GM19238 (cell line): Measurements from ENCODE around the gene DMC1.

ENCODE experiments used
- DNase-seq: peaks from one replicate; pipeline ENCODE4 v3.0.0; 2011; ENCODE audit warnings: low spot score; ENCODE audit not compliant: insufficient read length

Gene DMC1

DNA sequence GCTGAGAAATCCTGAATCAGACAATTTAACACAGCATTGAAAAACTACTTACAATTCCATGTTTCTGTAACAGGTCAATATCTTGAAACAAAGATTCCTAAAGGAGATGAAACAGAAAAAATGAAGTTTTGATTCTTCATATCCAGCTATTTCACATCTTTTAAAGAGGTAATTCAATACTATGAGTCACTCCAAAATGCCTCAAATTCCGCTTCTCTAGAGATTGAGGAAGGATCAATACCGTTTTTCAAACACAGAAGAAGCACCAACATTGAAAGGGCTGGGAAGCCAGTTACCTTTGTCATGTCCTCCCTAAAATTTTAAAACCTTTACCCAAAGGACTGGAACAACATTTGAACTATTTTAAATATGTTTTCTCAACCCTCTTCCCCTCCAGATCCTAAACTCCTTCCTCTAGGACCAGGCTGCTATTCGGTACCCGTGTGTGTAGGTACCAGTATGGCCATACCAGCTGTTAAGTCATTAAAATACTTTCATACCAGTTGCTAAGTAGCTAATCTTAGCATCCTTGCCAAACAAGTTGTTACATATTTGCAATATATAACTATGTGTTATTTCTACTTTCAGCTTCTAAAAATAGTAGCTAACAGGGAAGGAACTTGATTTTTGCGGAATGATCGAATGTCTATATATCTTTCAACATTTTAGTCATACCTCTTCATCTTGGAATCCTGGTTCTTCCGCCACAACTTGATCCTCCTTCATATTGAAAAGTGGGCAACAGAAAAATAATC, 2.3 kb downstream of the DMC1 start:
- DNase-seq = no peak

DNA sequence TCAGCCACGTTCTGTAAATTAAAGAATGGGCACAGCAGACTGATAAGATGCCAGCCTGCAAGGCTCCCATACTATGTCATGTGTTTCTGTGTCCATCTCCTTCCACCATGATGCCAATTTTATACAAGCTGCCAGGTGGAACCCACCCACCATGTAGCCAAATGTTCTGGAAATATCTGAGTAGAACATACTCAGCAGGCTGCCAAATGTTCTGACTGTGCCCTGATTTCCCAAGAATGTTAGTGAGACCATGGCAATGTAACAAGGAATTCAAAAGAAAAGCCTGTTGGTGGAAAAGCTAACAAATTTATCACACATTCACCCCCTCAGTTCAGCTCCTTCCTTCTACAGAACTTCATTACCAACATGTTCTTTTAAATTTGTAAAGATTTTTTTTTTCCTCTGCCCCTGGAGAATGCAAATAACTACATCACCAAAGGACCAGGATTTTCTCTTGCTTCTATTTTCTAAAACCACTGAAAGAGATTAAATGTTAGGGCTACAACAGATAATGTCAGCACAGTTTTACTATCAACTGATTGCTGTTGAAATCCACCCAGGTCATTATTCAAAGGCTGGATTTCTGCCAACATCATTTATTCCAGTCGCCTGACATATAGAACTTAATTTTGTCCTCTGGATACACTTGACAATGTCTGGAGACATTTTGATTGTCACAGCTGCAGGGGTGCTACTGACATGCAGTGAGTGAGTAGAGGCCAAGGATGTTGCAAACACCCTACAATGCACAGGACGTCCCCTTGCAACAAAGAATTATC, 3.1 kb downstream of the DMC1 start:
- DNase-seq = no peak

DNA sequence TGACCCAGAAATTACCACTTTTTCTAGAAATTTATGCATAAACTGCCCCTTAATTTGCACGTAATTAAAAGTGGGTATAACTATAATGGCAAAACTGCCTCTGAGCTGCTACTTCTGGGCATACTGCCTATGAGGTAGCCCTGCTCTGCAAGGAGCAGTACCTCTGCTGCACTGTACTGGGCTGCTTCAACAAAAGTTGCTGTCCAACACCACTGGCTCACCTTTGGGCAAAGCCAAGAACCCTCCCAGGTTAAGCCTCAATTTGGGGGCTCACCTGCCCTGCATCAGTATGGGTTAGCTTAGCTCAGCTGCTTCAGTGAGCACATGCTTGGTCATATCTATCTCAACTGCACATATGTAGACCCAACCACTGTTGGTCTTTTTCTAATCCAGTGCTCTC, 4.5 kb downstream of the DMC1 start:
- no peak for DNase-seq

DNA sequence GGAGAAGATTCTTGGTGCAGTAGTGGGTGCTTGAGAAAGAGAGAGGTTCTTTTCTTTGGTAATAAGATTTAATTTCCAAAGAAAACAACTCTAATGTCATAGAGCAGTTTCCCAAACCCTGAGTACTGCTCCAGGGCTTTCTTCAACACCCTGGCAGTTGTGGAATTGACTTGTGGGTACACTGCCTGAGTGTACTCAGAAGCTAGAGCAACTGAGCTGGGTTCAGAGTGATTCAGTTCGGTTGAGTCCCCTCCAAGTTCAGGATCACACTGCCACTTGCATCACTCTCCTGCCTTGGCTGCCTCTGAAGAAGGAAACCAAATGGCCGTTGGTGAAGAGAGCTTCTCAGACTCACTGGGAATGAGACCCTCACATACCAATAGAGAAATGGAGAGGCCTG, 5.3 kb downstream of the DMC1 start:
- no peak for DNase-seq

DNA sequence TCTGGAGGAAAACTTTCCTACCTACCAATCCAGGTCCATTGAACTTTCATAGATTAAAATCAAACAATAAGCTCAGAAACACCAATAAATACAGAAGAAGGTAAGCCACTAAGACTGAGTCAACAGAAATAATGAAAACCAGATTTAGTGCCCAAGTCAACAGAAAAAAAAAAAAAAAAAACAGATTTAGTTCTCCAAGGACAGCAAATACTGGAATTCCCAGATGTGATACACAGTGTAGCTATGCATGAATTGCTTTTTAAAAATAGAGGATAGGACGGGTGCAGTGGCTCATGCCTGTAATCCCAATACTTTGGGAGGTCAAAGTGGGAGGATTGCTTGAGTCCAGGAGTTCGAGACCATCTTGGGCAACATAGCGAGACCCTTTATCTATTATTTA, 15.7 kb downstream of the DMC1 start:
- no peak for DNase-seq

DNA sequence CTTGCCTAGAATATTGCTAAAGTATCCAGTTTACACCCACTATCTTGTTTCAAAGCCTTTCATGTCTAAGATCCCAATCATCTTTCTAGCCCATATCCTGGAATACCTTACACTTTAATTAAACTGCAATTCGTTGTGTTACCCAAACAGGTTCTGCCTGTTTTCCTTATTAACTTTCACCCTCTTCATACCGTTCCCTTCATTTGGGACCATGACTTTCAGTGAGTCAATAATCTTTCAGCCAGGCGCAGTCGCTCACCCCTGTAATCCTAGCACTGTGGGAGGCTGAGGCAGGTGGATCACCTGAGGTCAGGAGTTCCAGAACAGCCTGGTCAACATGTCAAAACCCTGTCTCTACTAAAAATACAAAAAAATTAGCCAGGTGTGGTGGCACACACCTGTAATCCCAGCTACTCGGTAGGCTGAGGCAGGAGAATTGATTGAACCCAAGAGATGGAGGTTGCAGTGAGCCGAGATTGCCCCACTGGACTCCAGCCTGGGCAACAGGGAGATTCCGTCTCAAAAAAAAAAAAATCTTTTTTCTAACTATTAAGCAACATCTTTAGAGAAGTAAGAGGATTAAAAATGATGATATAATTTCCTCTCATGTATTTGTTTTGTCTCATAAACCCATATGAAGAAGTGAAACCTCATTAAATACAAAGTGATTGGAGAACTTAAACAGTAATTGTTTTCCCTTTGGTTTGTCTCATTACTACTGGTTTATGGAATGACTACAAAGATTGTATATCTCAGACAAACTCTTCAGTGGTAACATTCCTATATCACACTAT, 20.7 kb downstream of the DMC1 start:
- no peak for DNase-seq

DNA sequence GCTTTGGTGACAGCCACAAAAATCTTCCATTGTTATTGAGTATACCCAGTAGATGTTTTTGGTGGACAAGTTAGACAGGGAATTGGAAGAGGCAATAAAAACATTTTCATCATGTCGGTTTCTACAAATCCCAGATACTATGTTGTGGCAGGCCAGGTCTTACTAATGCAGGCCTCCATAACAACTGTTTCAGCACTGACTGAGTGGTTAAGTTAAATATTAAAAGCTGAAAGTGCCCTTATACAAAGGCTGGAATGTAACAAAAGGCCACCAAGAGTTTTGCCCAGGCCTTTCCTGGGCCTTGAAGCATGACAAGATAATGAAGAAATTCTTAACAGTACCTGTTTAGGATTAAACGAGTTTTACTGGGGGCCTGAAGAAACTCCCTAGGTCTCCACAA, 29.3 kb downstream of the DMC1 start:
- no peak for DNase-seq

DNA sequence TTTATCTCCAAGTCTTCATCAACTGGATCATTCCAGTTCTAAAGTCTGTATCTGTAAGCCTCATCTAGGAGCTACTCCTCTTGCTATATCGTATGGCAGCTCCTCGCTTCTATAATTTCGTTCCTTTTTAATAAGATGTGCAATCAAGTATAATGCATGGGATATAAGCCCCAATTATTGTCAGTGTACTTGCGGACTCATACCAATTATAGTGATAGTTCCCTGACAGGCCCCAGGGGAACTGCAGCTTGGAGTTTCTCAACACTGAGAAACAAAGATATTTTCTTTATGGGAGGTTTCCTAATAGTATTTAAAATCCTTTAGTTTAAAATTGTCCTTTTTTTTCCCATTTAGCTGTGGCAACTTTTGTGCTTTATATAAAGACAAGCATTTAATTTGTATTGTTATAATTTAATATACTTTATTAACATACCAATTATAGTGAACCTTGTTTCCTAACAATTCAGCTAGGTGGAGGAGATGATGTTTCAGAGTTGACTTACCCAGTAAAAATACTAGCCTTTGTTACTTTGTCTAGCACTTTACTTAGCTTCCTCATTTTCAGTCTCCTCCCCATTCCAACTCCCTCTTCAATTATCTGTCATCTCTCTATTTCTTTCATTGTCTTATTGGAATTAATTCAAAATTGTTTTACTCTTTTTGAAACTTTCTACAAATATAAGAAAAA, 38.6 kb downstream of the DMC1 start:
- no peak for DNase-seq

DNA sequence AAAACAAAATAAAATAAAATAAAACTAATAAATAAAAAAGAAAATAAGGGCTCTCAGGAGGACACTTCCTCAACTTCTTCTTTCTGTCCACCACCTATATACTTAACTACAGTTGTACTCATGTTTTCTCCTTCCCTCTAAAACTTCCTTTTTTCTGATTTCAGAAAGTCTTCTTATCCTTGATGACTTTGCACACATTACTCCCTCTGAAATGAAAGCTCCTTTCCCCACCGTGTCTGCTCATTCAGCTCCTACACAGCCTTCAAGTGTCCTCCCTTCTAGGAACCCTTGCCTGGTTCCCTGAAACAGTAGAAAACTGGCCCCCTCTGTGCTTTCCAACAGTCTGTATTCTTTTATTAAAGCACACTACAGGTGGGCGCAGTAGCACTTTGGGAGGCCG, 45.6 kb downstream of the DMC1 start:
- DNase-seq = no peak

DNA sequence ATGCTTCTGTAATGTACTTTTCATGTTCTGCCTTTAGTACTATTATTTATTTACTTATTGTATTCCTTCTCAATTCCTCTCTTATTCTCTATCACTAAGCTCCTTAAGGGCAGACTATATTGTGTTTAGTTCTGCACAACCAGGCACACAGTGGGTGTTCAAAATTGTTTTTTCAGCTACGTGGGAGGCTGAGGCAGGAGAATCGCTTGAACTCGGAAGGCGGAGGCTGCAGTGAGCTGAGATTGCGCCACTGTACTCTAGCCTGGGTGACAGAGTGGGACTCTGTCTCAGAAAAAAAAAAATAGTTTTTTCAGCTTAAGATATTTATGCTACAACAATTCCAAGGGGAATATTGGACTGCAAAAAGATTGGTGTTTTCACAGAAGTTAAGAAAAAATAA, 46.5 kb downstream of the DMC1 start:
- DNase-seq = no peak

DNA sequence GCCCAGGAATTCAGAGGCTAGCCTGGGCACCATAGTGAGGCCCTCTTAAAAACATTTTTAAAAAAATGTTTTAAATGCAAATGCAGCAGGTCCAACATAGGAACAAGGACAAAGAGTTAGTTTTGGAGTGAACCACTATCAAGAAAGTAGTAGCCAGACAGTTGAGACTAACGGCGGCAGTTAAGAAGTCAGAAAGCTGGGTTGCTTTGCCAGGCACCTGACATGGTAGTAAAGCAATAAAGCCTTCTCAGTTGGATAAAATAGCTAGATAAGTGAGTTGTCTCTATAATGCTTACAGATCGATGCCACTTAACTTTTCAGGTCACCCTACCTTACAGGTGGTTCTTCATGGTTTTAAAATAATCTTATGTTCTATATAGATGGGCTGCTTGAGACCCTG, 47.0 kb downstream of the DMC1 start:
- no peak for DNase-seq

DNA sequence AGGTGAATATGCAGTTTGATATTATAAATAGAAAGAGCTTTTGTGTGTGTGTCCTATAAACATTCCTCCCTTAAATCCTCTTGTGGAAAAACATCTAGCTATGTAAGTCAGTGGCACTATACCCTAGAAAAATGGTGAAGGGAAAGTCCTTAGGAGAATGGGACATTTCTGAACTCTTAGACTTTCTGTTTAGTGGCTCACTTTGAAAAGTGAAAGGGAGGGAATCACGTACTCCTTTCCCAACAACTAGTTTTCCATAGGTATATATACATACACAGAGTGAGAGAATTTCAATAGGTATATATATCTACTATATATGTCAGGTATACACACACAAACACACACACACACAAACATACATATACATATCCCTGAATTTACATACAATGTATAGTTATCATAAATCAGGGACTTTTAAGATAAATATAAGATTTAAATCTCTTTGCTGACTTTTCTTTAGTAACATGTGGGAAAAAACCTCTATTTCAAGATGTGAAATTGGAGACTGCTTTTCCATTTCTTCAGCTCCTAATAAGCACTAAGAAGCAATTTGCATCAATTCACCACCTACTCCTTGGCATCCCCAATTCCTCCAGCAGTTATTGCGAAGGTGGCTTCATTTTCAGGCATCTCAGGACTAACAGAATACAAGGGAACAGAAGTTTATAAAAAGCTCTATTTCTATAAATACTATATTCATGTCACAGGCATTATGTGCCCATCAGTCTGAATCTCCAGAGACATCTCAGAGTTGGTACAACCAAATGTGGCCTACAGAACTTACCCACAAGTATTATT, 50.3 kb downstream of the DMC1 start:
- no peak for DNase-seq

DNA sequence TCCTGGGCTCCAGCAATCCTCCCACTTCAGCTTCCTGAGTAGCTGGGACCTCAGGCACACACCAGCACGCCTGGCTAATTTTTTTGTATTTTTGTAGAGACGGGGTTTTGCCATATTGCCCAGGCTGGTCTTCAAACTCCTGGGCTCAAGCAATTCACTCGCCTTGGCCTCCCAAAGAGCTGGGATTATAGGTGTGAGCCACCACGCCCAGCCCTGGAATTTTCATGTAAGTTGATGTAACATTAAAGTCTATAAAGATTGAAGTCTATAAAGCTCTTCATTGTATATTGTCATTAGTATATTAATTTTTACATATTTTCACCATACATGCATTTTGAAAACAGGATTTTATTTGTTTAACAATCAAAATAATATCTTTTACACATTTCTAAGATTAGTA, 51.4 kb downstream of the DMC1 start:
- no peak for DNase-seq

DNA sequence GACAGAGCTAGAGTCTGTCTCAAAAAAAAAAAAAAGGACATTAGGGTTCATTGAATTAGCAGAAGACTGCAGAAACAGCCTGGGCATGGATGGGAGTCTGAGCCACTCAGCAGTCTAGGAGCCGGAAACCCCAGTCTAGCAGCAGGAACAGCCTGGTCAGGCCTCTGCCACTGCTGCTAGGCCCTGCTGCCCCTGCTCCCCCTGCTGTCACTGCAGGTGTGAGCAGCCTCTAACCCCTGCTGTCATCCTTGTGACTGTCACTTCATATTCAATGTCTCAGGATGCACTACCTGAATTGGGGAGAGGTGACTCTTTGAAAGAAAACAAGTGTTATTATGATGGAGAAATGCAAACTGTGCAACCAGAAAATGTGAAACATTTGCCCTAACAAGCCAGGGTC, 56.9 kb downstream of the DMC1 start:
- DNase-seq = peak; percentile 37

DNA sequence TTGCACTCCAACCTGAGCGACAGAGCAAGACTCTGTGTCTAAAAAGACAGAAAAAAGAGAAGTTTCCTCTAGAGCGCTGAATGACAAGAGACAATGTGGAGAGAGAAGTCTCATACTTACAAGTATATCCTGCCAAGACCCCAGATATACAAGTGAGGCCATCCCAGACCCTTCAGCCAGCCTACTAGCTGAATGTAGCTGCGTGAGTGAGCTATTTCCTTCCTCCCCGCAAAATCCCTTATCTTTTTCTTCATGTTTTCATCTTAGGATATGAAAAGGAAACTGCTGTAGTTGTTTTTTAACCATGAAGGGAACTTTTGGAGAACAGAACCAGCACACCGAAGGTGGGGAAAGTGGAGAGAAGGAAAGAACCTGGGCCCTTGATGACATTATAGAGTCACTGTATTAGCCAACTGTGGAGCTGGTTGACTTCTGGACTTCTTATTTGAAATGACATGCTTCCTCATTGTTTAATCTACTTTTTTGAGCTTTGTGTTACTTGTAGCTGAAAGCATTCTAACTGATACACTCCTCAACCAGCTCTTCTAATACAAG, 59.5 kb downstream of the DMC1 start:
- no peak for DNase-seq

DNA sequence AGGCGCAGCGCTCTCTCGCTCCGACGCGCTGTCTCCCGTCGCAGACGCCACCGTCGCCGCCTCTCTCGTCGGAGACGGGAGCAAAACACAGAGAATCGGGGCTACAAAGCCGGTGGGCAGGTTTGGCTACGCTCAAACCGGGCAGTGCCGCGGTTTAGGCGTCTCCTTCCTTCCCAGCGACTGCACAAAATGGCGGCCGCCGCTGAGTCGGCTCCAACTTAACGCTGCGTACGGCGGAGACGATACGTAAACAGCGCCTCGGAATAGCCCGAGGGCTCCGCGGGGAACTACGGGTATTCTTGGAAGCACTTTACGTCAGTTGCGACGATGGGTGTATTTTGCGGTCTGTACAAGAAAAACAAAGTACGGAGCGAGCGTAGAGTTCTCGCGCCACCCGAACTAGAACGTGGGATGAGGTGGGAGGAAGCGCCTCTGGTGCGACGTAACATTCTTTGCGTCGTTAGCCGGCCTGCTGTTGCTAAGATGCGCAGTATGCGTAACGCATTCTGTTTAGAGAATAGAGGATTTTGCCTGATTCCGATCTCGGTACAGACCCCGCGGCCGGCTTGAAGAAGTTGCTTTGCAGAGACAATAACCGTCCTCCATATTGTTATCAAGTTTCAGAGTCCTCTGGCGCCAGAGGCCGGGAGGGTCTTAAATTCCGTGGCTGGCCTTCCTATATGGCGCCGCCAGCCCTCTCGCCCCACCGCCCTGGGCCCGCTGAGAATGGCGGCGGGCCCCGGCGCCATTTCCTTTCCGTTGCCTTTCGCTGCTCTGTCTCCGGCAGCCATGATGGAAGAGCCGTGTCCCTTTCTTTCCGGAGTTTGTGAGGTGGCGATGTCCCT, 63.6 kb downstream of the DMC1 start, which contains the start of gene DDX17:
DDX17 (minus strand) TSS at position 194 of the 845 bp plus-strand sequence.
- peak; percentile 73 for DNase-seq

DNA sequence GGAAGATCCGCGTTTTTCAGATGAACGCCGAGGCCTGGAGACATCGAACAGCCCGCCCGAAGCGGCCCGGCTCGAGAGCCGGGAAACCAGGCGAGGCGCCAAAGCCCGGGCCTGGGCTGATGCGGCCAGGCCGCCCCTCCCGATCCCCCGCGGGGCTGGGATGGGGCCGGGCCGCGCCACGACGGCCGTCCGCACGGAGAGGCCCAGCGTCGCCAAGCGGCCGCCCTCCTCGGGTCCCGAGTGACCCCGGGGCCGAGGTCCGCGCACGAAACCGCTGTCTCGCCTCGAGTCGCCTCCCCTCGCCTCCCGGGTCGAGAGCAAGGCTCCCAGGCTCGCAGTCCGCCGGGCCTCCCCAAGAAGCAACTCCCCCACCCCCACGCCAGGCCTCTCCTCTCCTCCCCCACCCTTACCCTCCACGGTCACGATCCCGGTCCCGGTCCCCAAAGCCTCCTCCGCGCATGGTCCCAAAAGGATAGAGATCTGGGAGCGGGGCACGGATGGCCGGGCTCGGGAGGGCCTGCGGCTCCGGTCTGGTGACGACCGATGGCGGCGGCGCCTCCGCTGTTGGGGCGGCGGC, 64.4 kb downstream of the DMC1 start:
- DNase-seq = peak; percentile 46

DNA sequence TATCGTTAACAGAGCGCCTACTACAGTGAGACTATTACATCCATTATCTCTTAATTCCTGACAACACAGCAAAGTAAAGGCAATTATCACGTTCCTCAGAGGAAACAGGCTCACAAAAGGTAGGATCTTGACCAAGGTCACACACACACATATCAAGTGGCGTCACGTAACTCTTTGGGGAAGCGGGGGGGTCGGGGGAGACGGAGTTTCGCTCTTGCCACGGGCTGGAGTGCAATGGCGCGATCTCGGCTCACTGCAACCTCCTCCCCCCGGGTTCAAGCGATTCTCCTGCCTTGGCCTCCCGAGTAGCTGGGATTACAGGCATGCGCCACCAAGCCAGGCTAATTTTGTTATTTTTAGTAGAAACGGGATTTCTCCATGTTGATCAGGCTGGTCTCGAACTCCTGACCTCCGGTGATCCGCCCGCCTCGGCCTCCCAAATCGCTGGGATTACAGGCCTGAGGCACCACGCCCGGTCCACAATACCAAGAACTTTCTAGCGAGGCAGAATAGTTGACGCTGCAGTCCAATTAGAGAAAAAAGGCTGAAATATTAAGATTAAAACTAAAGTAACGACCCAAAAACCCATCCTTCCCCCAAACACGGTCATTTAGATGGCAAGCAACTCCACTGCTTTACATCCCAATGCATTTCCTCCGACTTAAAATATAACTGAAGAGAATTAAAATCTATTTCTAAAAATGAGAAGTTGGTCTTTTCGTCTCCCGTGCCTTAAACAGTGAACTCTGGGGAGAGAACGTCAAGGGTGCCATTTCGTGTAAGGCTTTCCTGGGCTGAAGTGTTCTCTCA, 65.0 kb downstream of the DMC1 start:
- peak; percentile 18 for DNase-seq
